Activated T-helper 2 cell treated with anti-CD3 and anti-CD28 coated beads, Interferon-gamma antibody, Interleukin-2, Interleukin-4, amounts not matched to agents 10 μg/mL and 5 μg/mL and 100 μg/mL, durations not matched to agents 14 hours and 24 hours and 36 hours (primary cell): ENCODE results near the gene RHNO1. TPM values are rescaled to one million over a fixed set of nuclear protein-coding genes. Genes with fewer than 3 reads are reported as not detected.
A peak's percentile ranks its signal among the peaks of the same experiment; 100 is the strongest.

Source experiments
- DNase-seq: peaks from one replicate; pipeline ENCODE4 v3.0.0; 2021; ENCODE audit warnings: low spot score
- H3K27ac Mint-ChIP-seq: one replicate; pipeline ENCODE4 v1.8.0; 2021; ENCODE audit warnings: mixed read lengths
- H3K27me3 Mint-ChIP-seq: one replicate; pipeline ENCODE4 v1.8.0; 2021; ENCODE audit warnings: low read depth, mixed read lengths
- H3K36me3 Mint-ChIP-seq: one replicate; pipeline ENCODE4 v1.8.0; 2021; ENCODE audit warnings: low read depth, mixed read lengths
- H3K4me1 Mint-ChIP-seq: one replicate; pipeline ENCODE4 v1.8.0; 2021; ENCODE audit warnings: low read depth, mixed read lengths
- H3K4me3 Mint-ChIP-seq: one replicate; pipeline ENCODE4 v1.8.0; 2021; ENCODE audit warnings: low read depth, mild to moderate bottlenecking, moderate library complexity, mixed read lengths
- H3K9me3 Mint-ChIP-seq: one replicate; pipeline ENCODE4 v1.8.0; 2021; ENCODE audit warnings: mixed read lengths
- intact Hi-C: fragments of 100-400 bp; cut with micrococcal nuclease; formaldehyde crosslinking; loops from one replicate; pipeline ENCODE4 v1.15.1; 2023
- total RNA-seq: library from RNA; stranded (reverse); gene quantifications from 2 replicates; pipeline ENCODE4 v1.2.3, GENCODE V29; 2022

The RHNO1 gene
- 46.5 and 51.1 TPM in 2 replicates for total RNA-seq

- peak within 1 kb of the TSS; percentile 95 for H3K4me3 Mint-ChIP-seq
- intact Hi-C loops: loop anchor here (1.0 to 10.0 kb wide), 3 partner anchors 13 to 182 kb away; partner anchors contain the start of genes ITFG2 and TULP3
- H3K9me3 Mint-ChIP-seq: no peaks in the 10 kb centered on the region
- peaks cover 54% of the 10 kb centered on the region for H3K36me3 Mint-ChIP-seq
- DNase-seq: peak; percentile 87
- peak within 1 kb of the TSS; percentile 98 for H3K27ac Mint-ChIP-seq
- H3K4me1 Mint-ChIP-seq: peaks cover 34% of the 10 kb centered on the region
- no peaks in the 10 kb centered on the region for H3K27me3 Mint-ChIP-seq
Measured at GRCh38 chr12:2877047-2877952, at the start of gene RHNO1, which contains the start of gene FOXM1. Gene RHNO1 (plus strand): TSS chr12:2877223. CDS start chr12:2885367, 8,144 bp downstream. Gene FOXM1 (minus strand): TSS chr12:2877174. CDS start chr12:2874478, 2,696 bp downstream.

GRCh38 chr12:2829275-2829674, 47.7 kb upstream of the RHNO1 start:
- H3K36me3 Mint-ChIP-seq: peaks cover 36% of the 10 kb centered on the region
- intact Hi-C loops: no loop called here
- no peak for DNase-seq
- H3K27me3 Mint-ChIP-seq: no peaks in the 10 kb centered on the region
- H3K4me3 Mint-ChIP-seq: no peak overlapping the region
- no peaks in the 10 kb centered on the region for H3K9me3 Mint-ChIP-seq
- no peaks in the 10 kb centered on the region for H3K4me1 Mint-ChIP-seq
- H3K27ac Mint-ChIP-seq: no peak overlapping the region

GRCh38 chr12:2832550-2833127, 44.4 kb upstream of the RHNO1 start:
- Mint-ChIP-seq H3K9me3 (no peaks in the 10 kb centered on the region), H3K27me3 (no peaks in the 10 kb centered on the region), H3K27ac (no peak overlapping the region), H3K4me3 (no peak overlapping the region), H3K36me3 (peaks cover 25% of the 10 kb centered on the region), H3K4me1 (no peaks in the 10 kb centered on the region)
- intact Hi-C loops: no loop called here
- DNase-seq: no peak

DNA sequence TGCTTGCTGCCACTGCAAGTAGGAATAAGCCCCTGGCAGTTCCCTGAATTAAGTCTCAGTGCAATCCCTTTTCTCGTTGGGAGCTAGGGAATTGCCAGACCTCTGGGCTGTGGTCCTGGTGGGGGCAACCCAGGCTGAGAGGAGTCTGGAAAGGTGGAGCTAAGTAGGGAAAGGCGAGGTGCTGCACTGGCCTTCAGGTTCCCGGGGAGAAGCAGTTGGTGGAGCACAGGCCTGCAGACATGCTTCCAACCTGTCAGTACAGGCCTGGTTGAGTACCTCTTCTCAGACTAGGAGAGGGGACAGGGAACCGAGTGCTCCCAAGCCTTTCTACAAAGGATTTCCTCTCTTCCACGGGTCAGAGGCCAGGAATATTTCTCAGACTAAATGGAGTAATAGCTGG, 43.7 kb upstream of the RHNO1 start:
- H3K4me3 Mint-ChIP-seq: no peak overlapping the region
- no peaks in the 10 kb centered on the region for H3K27me3 Mint-ChIP-seq
- no peak for DNase-seq
- H3K9me3 Mint-ChIP-seq: no peaks in the 10 kb centered on the region
- intact Hi-C loops: no loop called here
- peaks cover 26% of the 10 kb centered on the region for H3K36me3 Mint-ChIP-seq
- no peaks in the 10 kb centered on the region for H3K4me1 Mint-ChIP-seq
- H3K27ac Mint-ChIP-seq: no peak overlapping the region

DNA sequence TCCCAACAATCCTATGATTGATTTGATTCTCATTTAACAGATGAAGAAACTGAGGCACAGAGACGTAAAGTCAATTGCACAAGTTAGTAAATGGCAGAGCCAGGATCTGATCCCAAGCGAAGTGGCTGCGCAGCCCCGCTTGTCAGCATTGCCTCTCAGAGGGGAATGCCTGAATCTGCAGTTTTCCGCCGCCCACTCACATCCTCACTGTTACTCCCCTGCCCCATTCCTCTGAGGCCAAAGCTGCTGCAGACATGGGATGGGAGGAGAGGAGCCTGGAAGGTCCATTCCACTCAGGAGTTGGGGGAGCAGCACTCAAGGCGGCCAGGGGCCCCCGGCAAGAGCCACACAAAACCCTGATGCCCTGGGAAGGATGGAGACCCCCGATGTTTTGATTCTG, 43.2 kb upstream of the RHNO1 start:
- peaks cover 24% of the 10 kb centered on the region for H3K36me3 Mint-ChIP-seq
- no peak overlapping the region for H3K4me3 Mint-ChIP-seq
- no peak overlapping the region for H3K27ac Mint-ChIP-seq
- intact Hi-C loops: no loop called here
- H3K27me3 Mint-ChIP-seq: no peaks in the 10 kb centered on the region
- no peaks in the 10 kb centered on the region for H3K9me3 Mint-ChIP-seq
- DNase-seq: no peak
- no peaks in the 10 kb centered on the region for H3K4me1 Mint-ChIP-seq

DNA sequence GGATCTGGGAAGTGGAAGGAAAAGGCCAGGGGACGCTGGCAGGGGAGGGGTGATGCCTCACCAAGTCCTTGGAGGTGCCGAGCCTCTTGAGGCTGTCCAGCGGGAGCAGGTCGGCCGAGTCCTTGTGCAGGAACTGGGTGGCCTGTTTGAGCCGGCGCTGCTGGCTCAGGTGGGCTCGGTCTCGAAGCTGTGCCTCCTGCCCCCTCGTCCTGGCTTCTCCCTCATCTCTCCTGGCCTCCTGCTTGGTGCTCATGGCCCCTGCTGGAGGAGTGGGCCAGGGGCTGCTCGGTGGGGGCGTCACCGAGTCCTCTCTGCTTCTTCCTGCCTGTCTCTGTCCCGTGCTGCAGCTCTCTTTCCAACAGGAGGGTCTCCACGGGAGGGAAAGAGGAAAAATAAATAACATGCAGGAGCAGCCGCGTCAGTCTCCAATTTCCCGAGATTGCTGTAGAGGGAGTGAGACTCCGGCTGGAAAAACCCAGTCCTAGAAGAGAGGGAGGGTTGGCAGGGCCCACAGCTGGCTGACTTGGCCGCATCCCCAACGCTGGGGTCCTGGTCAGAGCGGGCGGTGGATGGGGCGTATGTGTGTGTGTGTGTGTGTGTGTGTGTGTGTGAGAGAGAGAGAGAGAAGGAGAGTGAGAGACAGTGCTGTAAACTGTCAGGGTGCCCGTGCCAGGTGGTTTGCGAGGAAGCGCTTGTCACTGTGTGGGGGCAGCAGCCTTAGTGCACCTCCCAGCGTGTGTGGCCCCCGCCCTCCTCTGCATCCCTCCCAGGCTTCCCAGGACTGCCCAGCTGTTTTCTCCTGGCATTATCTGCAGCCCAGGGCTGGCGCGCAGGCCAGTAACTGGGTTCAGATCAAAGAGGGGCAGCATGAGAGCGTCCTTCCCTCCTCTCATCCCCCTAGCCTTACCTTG, 42.2 kb upstream of the RHNO1 start, which contains the start of gene NRIP2:
NRIP2 (minus strand) TSS at position 455 of the 911 bp plus-strand sequence; CDS start at position 403, 52 bp downstream.
- no peak for DNase-seq
- H3K27me3 Mint-ChIP-seq: no peaks in the 10 kb centered on the region
- H3K36me3 Mint-ChIP-seq: peaks cover 22% of the 10 kb centered on the region
- H3K9me3 Mint-ChIP-seq: no peaks in the 10 kb centered on the region
- intact Hi-C loops: no loop called here
- H3K4me1 Mint-ChIP-seq: peaks cover 2% of the 10 kb centered on the region
- no peak within 1 kb of the TSS for H3K27ac Mint-ChIP-seq
- no peak within 1 kb of the TSS for H3K4me3 Mint-ChIP-seq

GRCh38 chr12:2835691-2836403, 41.2 kb upstream of the RHNO1 start:
- Mint-ChIP-seq H3K9me3 (no peaks in the 10 kb centered on the region), H3K27me3 (no peaks in the 10 kb centered on the region), H3K4me1 (peaks cover 2% of the 10 kb centered on the region), H3K27ac (no peak overlapping the region), H3K36me3 (peaks cover 22% of the 10 kb centered on the region), H3K4me3 (no peak overlapping the region)
- intact Hi-C loops: no loop called here
- DNase-seq: no peak

DNA sequence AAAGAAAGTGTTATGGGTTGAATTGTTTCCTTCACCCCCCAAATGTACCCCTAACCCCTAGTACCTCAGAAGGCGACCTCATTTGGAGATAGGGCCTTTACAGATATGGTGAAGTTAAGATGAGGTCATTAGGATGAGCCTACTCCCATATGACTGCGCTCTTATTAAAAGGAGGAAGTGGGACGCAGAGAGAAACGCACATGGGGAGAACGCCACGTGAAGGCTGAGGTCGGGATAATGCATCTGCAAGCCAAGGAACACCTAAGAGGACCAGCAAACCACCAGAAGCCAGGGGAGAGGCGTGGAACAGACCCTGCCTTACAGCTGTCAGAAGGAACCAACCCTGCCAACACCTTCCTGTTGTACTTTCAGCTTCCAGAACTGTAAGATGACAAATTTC, 40.4 kb upstream of the RHNO1 start:
- DNase-seq: no peak
- Mint-ChIP-seq H3K27ac (no peak overlapping the region), H3K36me3 (peaks cover 21% of the 10 kb centered on the region), H3K27me3 (no peaks in the 10 kb centered on the region), H3K4me3 (no peak overlapping the region), H3K4me1 (peaks cover 2% of the 10 kb centered on the region), H3K9me3 (no peaks in the 10 kb centered on the region)
- intact Hi-C loops: no loop called here

GRCh38 chr12:2841056-2841650, 35.9 kb upstream of the RHNO1 start:
- Mint-ChIP-seq H3K36me3 (peaks cover 14% of the 10 kb centered on the region), H3K9me3 (no peaks in the 10 kb centered on the region), H3K27me3 (no peaks in the 10 kb centered on the region), H3K27ac (no peak overlapping the region), H3K4me1 (peaks cover 2% of the 10 kb centered on the region), H3K4me3 (no peak overlapping the region)
- intact Hi-C loops: no loop called here
- DNase-seq: no peak

DNA sequence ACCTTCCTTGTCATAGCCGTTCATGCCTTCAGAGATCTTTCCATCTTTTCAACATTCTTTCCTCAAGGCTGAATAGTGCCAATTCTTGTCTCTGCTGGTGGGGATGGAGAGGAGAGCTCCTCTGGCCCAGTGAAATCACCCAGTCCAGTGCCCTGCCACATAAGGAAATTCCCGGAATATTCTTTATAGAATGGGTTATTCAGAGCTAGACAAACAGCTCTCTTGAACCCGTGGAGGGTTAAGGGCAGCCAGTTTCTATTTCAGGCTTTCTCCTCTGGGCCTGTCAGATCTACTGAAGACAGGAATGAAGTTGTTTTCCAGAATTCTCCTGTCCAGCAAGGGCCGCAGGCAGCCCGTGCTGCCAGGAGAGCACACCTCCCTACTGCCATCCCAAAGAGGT, 34.1 kb upstream of the RHNO1 start:
- H3K36me3 Mint-ChIP-seq: peaks cover 11% of the 10 kb centered on the region
- no peak overlapping the region for H3K27ac Mint-ChIP-seq
- H3K27me3 Mint-ChIP-seq: no peaks in the 10 kb centered on the region
- DNase-seq: no peak
- peaks cover 2% of the 10 kb centered on the region for H3K4me1 Mint-ChIP-seq
- no peak overlapping the region for H3K4me3 Mint-ChIP-seq
- intact Hi-C loops: no loop called here
- H3K9me3 Mint-ChIP-seq: no peaks in the 10 kb centered on the region

GRCh38 chr12:2844786-2845185, 32.2 kb upstream of the RHNO1 start:
- H3K36me3 Mint-ChIP-seq: peaks cover 4% of the 10 kb centered on the region
- H3K27me3 Mint-ChIP-seq: no peaks in the 10 kb centered on the region
- no peaks in the 10 kb centered on the region for H3K4me1 Mint-ChIP-seq
- H3K4me3 Mint-ChIP-seq: no peak overlapping the region
- no peak for DNase-seq
- H3K27ac Mint-ChIP-seq: no peak overlapping the region
- no peaks in the 10 kb centered on the region for H3K9me3 Mint-ChIP-seq
- intact Hi-C loops: no loop called here

GRCh38 chr12:2845280-2845679, 31.7 kb upstream of the RHNO1 start:
- intact Hi-C loops: no loop called here
- Mint-ChIP-seq H3K27me3 (no peaks in the 10 kb centered on the region), H3K9me3 (no peaks in the 10 kb centered on the region), H3K4me1 (no peaks in the 10 kb centered on the region), H3K4me3 (no peak overlapping the region), H3K27ac (no peak overlapping the region), H3K36me3 (peaks cover 3% of the 10 kb centered on the region)
- DNase-seq: no peak
